GM23248 (cell line): ENCODE data around the gene PIEZO1. TPM values are rescaled to one million over a fixed set of nuclear protein-coding genes. Genes with fewer than 3 reads are reported as not detected.

Experiments
- DNase-seq: peaks from one replicate; pipeline ENCODE4 v3.0.0-alpha.2; 2015
- H2AFZ ChIP-seq: fragments of 200-600 bp; sonication (generic); 2 replicates; pipeline ENCODE4 v1.6.1; 2016; ENCODE audit warnings: antibody characterized with exemption
- H3F3A ChIP-seq: fragments of 200-600 bp; sonication (generic); 2 replicates; pipeline ENCODE4 v1.6.1; 2016; ENCODE audit warnings: mild to moderate bottlenecking, antibody characterized with exemption, mixed run types; ENCODE audit not compliant: insufficient read depth
- H3K27ac ChIP-seq: fragments of 200-600 bp; sonication (generic); 2 replicates; pipeline ENCODE4 v1.5.1; 2016; ENCODE audit warnings: mild to moderate bottlenecking
- H3K27me3 ChIP-seq: fragments of 200-600 bp; sonication (generic); replicated peaks from 2 replicates; pipeline ENCODE4 v1.6.1; 2016; ENCODE audit warnings: mild to moderate bottlenecking; ENCODE audit not compliant: insufficient read depth
- H3K36me3 ChIP-seq: fragments of 200-600 bp; sonication (generic); 2 replicates; pipeline ENCODE4 v1.6.1; 2016; ENCODE audit warnings: low read depth, mild to moderate bottlenecking
- H3K4me1 ChIP-seq: fragments of 200-600 bp; sonication (generic); 2 replicates; pipeline ENCODE4 v1.6.1; 2016; ENCODE audit warnings: mild to moderate bottlenecking; ENCODE audit not compliant: insufficient read depth
- H3K4me2 ChIP-seq: fragments of 200-600 bp; sonication (generic); one replicate; pipeline ENCODE4 v1.6.1; 2016; ENCODE audit warnings: mild to moderate bottlenecking; ENCODE audit not compliant: unreplicated experiment
- H3K4me3 ChIP-seq: fragments of 200-600 bp; sonication (generic); 2 replicates; pipeline ENCODE4 v1.5.1; 2016; ENCODE audit warnings: mild to moderate bottlenecking
- H3K79me2 ChIP-seq: fragments of 200-600 bp; sonication (generic); 2 replicates; pipeline ENCODE4 v1.6.1; 2016; ENCODE audit warnings: mild to moderate bottlenecking; ENCODE audit not compliant: insufficient read depth
- H3K9ac ChIP-seq: fragments of 200-600 bp; sonication (generic); 2 replicates; pipeline ENCODE4 v1.6.1; 2016; ENCODE audit warnings: mild to moderate bottlenecking
- H3K9me2 ChIP-seq: fragments of 200-600 bp; sonication (generic); 2 replicates; pipeline ENCODE4 v1.6.1; 2016; ENCODE audit warnings: mixed run types, mild to moderate bottlenecking, moderate library complexity; ENCODE audit not compliant: insufficient read depth
- H3K9me3 ChIP-seq: fragments of 200-600 bp; sonication (generic); one replicate; pipeline ENCODE4 v1.6.1; 2017; ENCODE audit warnings: low read depth
- H4K20me1 ChIP-seq: fragments of 200-600 bp; sonication (generic); 2 replicates; pipeline ENCODE4 v1.6.0; 2016; ENCODE audit not compliant: insufficient read depth
- EZH2 ChIP-seq: fragments of 200-600 bp; sonication (generic); IDR thresholded peaks from 2 replicates; pipeline ENCODE4 v1.6.1; 2018; ENCODE audit warnings: antibody characterized with exemption, mild to moderate bottlenecking; ENCODE audit not compliant: insufficient read depth, poor library complexity, severe bottlenecking
- EZH2phosphoT487 ChIP-seq: fragments of 200-600 bp; sonication (generic); IDR thresholded peaks from 2 replicates; pipeline ENCODE4 v1.6.1; 2018; ENCODE audit warnings: antibody characterized with exemption, moderate library complexity, mild to moderate bottlenecking, low read depth; ENCODE audit not compliant: insufficient read depth
- WGBS, 2 experiments: methylation state at CpG; one replicate each; pipeline ENCODE4 v1.1.6; 2015 to 2017; ENCODE audit warnings: low lambda C conversion rate in 2 of 2, low coverage in 1 of 2; ENCODE audit errors: missing lambda C conversion rate in 2 of 2; 5-methylcytosine and 5-hydroxymethylcytosine counted together
- in situ Hi-C: fragments of 300-500 bp; cut with MboI; formaldehyde crosslinking; loops from 2 replicates; pipeline ENCODE4 v1.15.0; 2020
- polyA plus RNA-seq: library from polyadenylated mRNA; unstranded; fragments of >200 nt; fragmentation: Nextera tagmentation; extraction: Ambion mirVana; gene quantifications from 2 replicates; pipeline ENCODE4 v1.2.1, GENCODE V29; 2016
- total RNA-seq: library from RNA; depleted of rRNA; stranded (reverse); fragments of >200 nt; shearing (Covaris generic); gene quantifications from 2 replicates; pipeline ENCODE4 v1.2.3, GENCODE V29; 2014

Gene PIEZO1
- total and polyA plus RNA-seq, 2 experiments from 2014 or later = 95.3 to 223 TPM

GRCh38 chr16:88758944-88759244 lies 26.1 kb downstream of the PIEZO1 start:
- H3K4me1 ChIP-seq = peaks cover 19% of the 10 kb centered on the region
- peaks cover 100% of the 10 kb centered on the region for H3K79me2 ChIP-seq
- no peak overlapping the region for H3K27ac ChIP-seq
- TF ChIP-seq EZH2 (no peak), EZH2phosphoT487 (no peak)
- H3K4me3 ChIP-seq = no peak overlapping the region
- H3K9me3 ChIP-seq = no peaks in the 10 kb centered on the region
- no peak for DNase-seq
- H2AFZ ChIP-seq = no peak overlapping the region
- no peaks in the 10 kb centered on the region for H3K27me3 ChIP-seq
- H4K20me1 ChIP-seq = peaks cover 12% of the 10 kb centered on the region
- H3K4me2 ChIP-seq = no peak overlapping the region
- no peaks in the 10 kb centered on the region for H3F3A ChIP-seq
- H3K36me3 ChIP-seq = no peaks in the 10 kb centered on the region; the same call in 1 of the 2 replicates
- in situ Hi-C loops = no loop called here
- H3K9ac ChIP-seq = no peak overlapping the region
- WGBS, 2 experiments = 98% methylated on average over 6 of the region's 6 CpGs
- no peaks in the 10 kb centered on the region for H3K9me2 ChIP-seq

GRCh38 chr16:88758227-88758943 lies 26.6 kb downstream of the PIEZO1 start:
- no peaks in the 10 kb centered on the region for H3K27me3 ChIP-seq
- no peak overlapping the region for H3K9ac ChIP-seq
- H4K20me1 ChIP-seq = peaks cover 12% of the 10 kb centered on the region
- H2AFZ ChIP-seq = no peak overlapping the region
- WGBS, 2 experiments = 80 to 85% methylated on average over 13 of the region's 13 CpGs
- H3K9me2 ChIP-seq = no peaks in the 10 kb centered on the region
- H3K36me3 ChIP-seq = no peaks in the 10 kb centered on the region
- H3F3A ChIP-seq = no peaks in the 10 kb centered on the region
- 0 out of 2 replicates have a peak overlapping the region, but pooled peaks have one; percentile 12 for H3K27ac ChIP-seq
- DNase-seq = no peak
- H3K4me3 ChIP-seq = no peak overlapping the region
- H3K4me2 ChIP-seq = no peak overlapping the region
- no peaks in the 10 kb centered on the region for H3K9me3 ChIP-seq
- TF ChIP-seq EZH2phosphoT487 = no peak
- TF ChIP-seq EZH2 = no peak
- H3K4me1 ChIP-seq = peaks cover 24% of the 10 kb centered on the region
- peaks cover 100% of the 10 kb centered on the region for H3K79me2 ChIP-seq
- in situ Hi-C loops = no loop called here

GRCh38 chr16:88755745-88756443 lies 29.1 kb downstream of the PIEZO1 start:
- no peak for DNase-seq
- Histone ChIP-seq H3K9me3 (no peaks in the 10 kb centered on the region), H3K27me3 (no peaks in the 10 kb centered on the region), H3K9ac (peak overlapping the region; percentile 19; the same call in 1 of the 2 replicates), H4K20me1 (peaks cover 12% of the 10 kb centered on the region; the same call in 1 of the 2 replicates), H3K4me1 (peaks cover 25% of the 10 kb centered on the region), H3K27ac (no peak overlapping the region), H3K36me3 (no peaks in the 10 kb centered on the region), H3K9me2 (no peaks in the 10 kb centered on the region), H3F3A (no peaks in the 10 kb centered on the region), H3K4me2 (no peak overlapping the region), H3K4me3 (no peak overlapping the region), H2AFZ (no peak overlapping the region), H3K79me2 (peaks cover 97% of the 10 kb centered on the region)
- in situ Hi-C loops = no loop called here
- WGBS, 2 experiments = 88 to 90% methylated on average over 19 to 23 of the region's 23 CpGs
- no peak for TF ChIP-seq EZH2
- no peak for TF ChIP-seq EZH2phosphoT487

GRCh38 chr16:88754912-88755744 lies 29.9 kb downstream of the PIEZO1 start:
- in situ Hi-C loops = no loop called here
- H3K9me2 ChIP-seq = no peaks in the 10 kb centered on the region
- peak; percentile 83 for DNase-seq

More at GRCh38 chr16:88754912-88755744, 29.9 kb downstream of the PIEZO1 start:
- Histone ChIP-seq H2AFZ (no peak overlapping the region), H3K4me1 (peaks cover 25% of the 10 kb centered on the region), H4K20me1 (peaks cover 12% of the 10 kb centered on the region; the same call in 1 of the 2 replicates), H3K4me2 (no peak overlapping the region), H3K79me2 (peaks cover 97% of the 10 kb centered on the region), H3K4me3 (no peak overlapping the region), H3K36me3 (no peaks in the 10 kb centered on the region), H3K9ac (peak overlapping the region; percentile 19; the same call in 1 of the 2 replicates), H3K27ac (peak overlapping the region; percentile 47; the same call in 1 of the 2 replicates), H3K9me3 (no peaks in the 10 kb centered on the region), H3F3A (no peaks in the 10 kb centered on the region), H3K27me3 (no peaks in the 10 kb centered on the region)
- WGBS, 2 experiments = 72 to 73% methylated on average over 40 to 41 of the region's 42 CpGs
- no peak for TF ChIP-seq EZH2
- no peak for TF ChIP-seq EZH2phosphoT487
